Measurements from ENCODE around the gene PCP4L1.

DNA sequence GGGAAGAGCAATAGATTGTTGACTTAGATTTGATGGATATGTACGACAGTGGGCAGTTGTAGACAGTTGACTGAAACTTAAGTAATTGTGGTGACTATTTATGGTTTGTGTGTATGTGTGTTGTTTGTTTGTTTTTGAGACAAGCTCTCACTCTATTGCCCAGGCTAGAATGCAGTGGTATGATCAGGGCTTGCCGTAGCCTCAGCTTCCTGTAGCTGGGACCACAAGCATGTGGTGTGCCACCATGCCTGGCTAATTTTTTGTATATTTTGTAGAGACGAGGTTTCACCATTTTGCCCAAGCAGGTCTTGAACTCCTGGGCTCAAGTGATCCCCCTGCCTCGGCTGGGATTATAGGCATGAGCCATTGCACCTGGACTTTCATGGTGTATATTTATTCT, 65.5 kb downstream of the PCP4L1 start:
- TF ChIP-seq POLR2AphosphoS5 (IDR thresholded peaks at IDR 0.05; ENCODE audit: low read depth, low read length) (no peak), POLR2A (IDR thresholded peaks at IDR 0.05; ENCODE audit: low read depth, low read length) (no peak)

All from GM12891 (cell line).